ENCODE data around the gene ECSIT. TPM values are rescaled to one million over a fixed set of nuclear protein-coding genes. Genes with fewer than 3 reads are reported as not detected.
"Not testable (repeated sequence)": the region's sequence is repeated elsewhere in the genome, so short reads cannot be mapped to it uniquely, and the experiment has no call there.

The ECSIT gene
- total RNA-seq, 1 experiment from 2014 or later = 39.4 TPM

DNA sequence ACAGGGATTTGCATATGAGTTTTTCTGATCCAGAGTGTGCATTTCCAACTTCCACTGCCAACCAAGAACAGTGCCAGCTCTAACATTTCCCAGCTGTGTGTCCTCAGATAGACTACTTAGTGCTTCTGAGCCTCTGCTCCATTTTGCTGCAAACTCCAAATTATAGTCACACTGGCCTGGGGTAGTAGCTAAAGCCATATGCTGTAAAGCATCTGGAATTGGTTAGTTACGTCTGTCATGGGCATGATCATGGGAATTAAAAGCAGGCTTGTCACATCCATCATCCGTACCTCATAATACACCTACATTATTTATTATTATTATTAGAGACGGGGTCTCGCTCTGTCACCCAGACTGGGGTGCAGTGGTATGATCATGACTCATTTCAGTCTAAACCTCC lies 55.2 kb downstream of the ECSIT start:
- Histone ChIP-seq H3K27ac (ENCODE audit: low read length) (no peak overlapping the region), H3K27me3 (ENCODE audit: control insufficient read depth, insufficient read depth, low read length) (no peaks in the 10 kb centered on the region), H3K4me3 (ENCODE audit: low read depth in 2 of 2, low read length in 2 of 2) (no peak overlapping the region), H3K4me1 (ENCODE audit: control insufficient read depth, insufficient read depth, low read length) (no peaks in the 10 kb centered on the region), H3K36me3 (ENCODE audit: control insufficient read depth, insufficient read depth, low read length) (no peaks in the 10 kb centered on the region), H3K9me3 (ENCODE audit: control insufficient read depth, insufficient read depth, low read depth, low read length) (no peaks in the 10 kb centered on the region)
- TF ChIP-seq SIN3A (IDR thresholded peaks at IDR 0.05; ENCODE audit: borderline replicate concordance, insufficient read depth, low read depth, low read length) (no peak), TCF7L2 (IDR thresholded peaks at IDR 0.05; ENCODE audit: low read depth, low read length) (no peak), POLR2AphosphoS5 (IDR thresholded peaks at IDR 0.05; ENCODE audit: low read depth, low read length) (no peak)
- no TSS peak for BruUV-seq (replicated peaks)
- intact Hi-C loops (cut with micrococcal nuclease; ENCODE audit: unreplicated experiment) (no loop called here), in situ Hi-C loops (cut with HindIII; ENCODE audit: low pct_unique_long_range_greater_than_20kb, low sequenced_read_pairs) (no loop called here)
- POLR2A ChIA-PET = no interaction called here
- ATAC-seq (no peak), DNase-seq (ENCODE audit: low read depth, low spot score) (no peak)
- CTCF ChIA-PET = interaction anchor here (0.6 kb wide), 1 partner anchor 97 kb away, joined by 6 read pairs; no protein-coding TSS in a partner anchor

DNA sequence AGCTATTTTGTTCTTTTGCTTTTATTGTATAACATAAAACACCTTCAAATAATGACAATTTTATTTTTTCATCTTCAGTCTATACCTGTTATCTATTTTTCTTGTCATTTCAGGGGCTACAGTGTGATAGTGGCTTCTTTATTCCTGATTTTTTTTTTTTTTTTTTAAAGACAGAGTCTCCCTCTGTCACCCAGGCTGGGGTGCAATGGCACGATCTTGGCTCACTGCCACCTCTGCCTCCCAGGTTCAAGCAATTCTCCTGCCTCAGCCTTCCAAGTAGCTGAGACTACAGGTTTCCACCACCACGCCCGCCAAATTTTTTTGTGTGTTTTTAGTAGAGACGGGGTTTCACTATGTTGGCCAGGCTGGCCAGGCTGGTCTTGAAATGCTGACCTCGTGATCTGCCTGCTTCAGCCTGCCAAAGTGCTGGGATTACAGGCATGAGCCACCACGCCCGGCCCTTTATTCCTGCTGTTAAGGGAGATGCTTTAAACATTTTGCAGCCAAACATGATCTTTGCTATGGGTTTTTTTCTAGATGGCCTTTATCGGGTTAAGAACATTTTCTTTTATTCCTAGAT lies 60.6 kb downstream of the ECSIT start:
- intact Hi-C loops (cut with micrococcal nuclease; ENCODE audit: unreplicated experiment); H3K27ac ChIP-seq (ENCODE audit: low read length); H3K36me3 ChIP-seq (ENCODE audit: control insufficient read depth, insufficient read depth, low read length); ATAC-seq; H3K4me1 ChIP-seq (ENCODE audit: control insufficient read depth, insufficient read depth, low read length); CTCF ChIA-PET; in situ Hi-C loops (cut with HindIII; ENCODE audit: low pct_unique_long_range_greater_than_20kb, low sequenced_read_pairs); H3K9me3 ChIP-seq (ENCODE audit: control insufficient read depth, insufficient read depth, low read depth, low read length); BruUV-seq (replicated peaks); H3K27me3 ChIP-seq (ENCODE audit: control insufficient read depth, insufficient read depth, low read length); DNase-seq (ENCODE audit: low read depth, low spot score); H3K4me3 ChIP-seq (ENCODE audit: low read depth in 2 of 2, low read length in 2 of 2): not testable (repeated sequence)
- POLR2A ChIA-PET = interaction anchor here (0.7 kb wide), 1 partner anchor 20 kb away, joined by 4 read pairs; no protein-coding TSS in a partner anchor

DNA sequence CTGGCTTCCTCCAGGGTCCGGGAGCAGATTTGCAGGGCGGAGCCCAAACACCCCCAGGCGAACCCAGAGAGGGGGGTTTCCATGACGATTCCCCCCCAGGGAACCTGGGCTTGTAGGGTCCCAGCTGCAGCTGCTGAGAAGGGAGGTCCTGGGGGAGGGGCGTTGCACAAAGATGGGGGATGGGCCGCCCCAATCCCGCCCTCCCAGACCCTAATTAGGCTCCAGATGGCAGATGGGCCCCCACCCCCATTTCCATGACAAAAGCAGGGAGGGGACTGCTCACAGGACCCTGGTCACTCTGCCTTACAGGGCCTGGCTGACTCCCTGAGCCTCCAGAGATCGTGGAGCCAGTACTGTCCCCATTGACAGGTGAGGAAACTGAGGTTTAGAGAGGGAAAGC lies 63.3 kb downstream of the ECSIT start:
- in situ Hi-C loops (cut with HindIII; ENCODE audit: low pct_unique_long_range_greater_than_20kb, low sequenced_read_pairs) = no loop called here
- CTCF ChIA-PET = no interaction called here

More for the DNA sequence above, 63.3 kb downstream of the ECSIT start:
- no peaks in the 10 kb centered on the region for H3K9me3 ChIP-seq (ENCODE audit: control insufficient read depth, insufficient read depth, low read depth, low read length)
- no peak for DNase-seq (ENCODE audit: low read depth, low spot score)
- BruUV-seq (replicated peaks) = no TSS peak
- no peak overlapping the region for H3K27ac ChIP-seq (ENCODE audit: low read length)
- TF ChIP-seq CTCF (IDR thresholded peaks at IDR 0.05) (no peak), TCF7L2 (IDR thresholded peaks at IDR 0.05; ENCODE audit: low read depth, low read length) (no peak), SIN3A (IDR thresholded peaks at IDR 0.05; ENCODE audit: borderline replicate concordance, insufficient read depth, low read depth, low read length) (no peak), POLR2AphosphoS5 (IDR thresholded peaks at IDR 0.05; ENCODE audit: low read depth, low read length) (no peak)
- TF ChIP-seq, protein P1, sequence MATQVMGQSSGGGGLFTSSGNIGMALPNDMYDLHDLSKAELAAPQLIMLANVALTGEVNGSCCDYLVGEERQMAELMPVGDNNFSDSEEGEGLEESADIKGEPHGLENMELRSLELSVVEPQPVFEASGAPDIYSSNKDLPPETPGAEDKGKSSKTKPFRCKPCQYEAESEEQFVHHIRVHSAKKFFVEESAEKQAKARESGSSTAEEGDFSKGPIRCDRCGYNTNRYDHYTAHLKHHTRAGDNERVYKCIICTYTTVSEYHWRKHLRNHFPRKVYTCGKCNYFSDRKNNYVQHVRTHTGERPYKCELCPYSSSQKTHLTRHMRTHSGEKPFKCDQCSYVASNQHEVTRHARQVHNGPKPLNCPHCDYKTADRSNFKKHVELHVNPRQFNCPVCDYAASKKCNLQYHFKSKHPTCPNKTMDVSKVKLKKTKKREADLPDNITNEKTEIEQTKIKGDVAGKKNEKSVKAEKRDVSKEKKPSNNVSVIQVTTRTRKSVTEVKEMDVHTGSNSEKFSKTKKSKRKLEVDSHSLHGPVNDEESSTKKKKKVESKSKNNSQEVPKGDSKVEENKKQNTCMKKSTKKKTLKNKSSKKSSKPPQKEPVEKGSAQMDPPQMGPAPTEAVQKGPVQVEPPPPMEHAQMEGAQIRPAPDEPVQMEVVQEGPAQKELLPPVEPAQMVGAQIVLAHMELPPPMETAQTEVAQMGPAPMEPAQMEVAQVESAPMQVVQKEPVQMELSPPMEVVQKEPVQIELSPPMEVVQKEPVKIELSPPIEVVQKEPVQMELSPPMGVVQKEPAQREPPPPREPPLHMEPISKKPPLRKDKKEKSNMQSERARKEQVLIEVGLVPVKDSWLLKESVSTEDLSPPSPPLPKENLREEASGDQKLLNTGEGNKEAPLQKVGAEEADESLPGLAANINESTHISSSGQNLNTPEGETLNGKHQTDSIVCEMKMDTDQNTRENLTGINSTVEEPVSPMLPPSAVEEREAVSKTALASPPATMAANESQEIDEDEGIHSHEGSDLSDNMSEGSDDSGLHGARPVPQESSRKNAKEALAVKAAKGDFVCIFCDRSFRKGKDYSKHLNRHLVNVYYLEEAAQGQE (IDR thresholded peaks at IDR 0.05; ENCODE audit: insufficient read depth in 1 of 2, low read depth in 2 of 2, low read length in 1 of 2) = no peak
- H3K27me3 ChIP-seq (ENCODE audit: control insufficient read depth, insufficient read depth, low read length) = no peaks in the 10 kb centered on the region
- H3K36me3 ChIP-seq (ENCODE audit: control insufficient read depth, insufficient read depth, low read length) = no peaks in the 10 kb centered on the region
- POLR2A ChIA-PET = no interaction called here
- no peak for ATAC-seq
- no peak overlapping the region for H3K4me3 ChIP-seq (ENCODE audit: low read depth in 2 of 2, low read length in 2 of 2)
- intact Hi-C loops (cut with micrococcal nuclease; ENCODE audit: unreplicated experiment) = no loop called here
- no peaks in the 10 kb centered on the region for H3K4me1 ChIP-seq (ENCODE audit: control insufficient read depth, insufficient read depth, low read length)
